HG03520 (cell line): ENCODE results near the gene MYOT.
A peak's percentile ranks its signal among the peaks of the same experiment; 100 is the strongest.
"Not testable (repeated sequence)": the region's sequence is repeated elsewhere in the genome, so short reads cannot be mapped to it uniquely, and the experiment has no call there.

Source experiments
- ATAC-seq: cut with Tn5 transposase; IDR thresholded peaks from one replicate; pipeline ENCODE4 v1.9.1; 2021; ENCODE audit warnings: mild to moderate bottlenecking, moderate library complexity; ENCODE audit not compliant: unreplicated experiment

Gene MYOT

DNA sequence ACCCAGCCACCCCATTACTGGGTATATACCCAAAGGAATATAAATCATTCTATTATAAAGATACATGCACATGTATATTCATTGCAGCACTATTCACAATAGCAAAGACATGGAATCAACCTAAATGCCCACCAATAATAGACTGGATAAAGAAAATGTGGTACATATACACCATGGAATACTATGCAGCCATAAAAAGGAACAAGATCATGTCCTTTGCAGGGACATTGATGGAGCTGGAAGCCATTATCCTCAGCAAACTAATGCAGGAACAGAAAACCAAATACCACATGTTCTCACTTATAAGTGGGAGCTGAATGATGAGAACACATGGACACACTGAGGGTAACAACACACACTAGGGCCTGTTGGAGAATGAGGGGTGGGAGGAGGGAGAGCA, 14.5 kb upstream of the MYOT start:
- not testable (repeated sequence) for ATAC-seq

DNA sequence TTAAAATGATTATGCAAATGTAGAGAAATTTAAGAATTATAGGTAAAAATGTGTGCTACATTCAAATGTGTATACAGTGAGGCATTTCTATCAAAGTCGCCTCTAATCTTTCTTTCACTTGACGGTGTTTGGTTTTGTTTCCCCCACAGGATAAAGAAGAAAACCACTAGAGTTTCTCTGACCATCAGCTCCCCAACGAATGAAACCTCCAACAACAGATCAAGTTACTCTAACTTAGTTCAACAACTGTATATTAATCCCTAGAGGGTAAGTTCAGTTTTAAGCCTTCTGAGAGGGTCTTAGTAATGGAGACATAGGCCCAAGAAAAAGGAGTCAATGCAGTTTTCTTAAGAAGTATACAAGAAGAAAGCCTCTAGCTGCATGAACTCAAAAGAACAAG, 11.5 kb upstream of the MYOT start:
- ATAC-seq = no peak

DNA sequence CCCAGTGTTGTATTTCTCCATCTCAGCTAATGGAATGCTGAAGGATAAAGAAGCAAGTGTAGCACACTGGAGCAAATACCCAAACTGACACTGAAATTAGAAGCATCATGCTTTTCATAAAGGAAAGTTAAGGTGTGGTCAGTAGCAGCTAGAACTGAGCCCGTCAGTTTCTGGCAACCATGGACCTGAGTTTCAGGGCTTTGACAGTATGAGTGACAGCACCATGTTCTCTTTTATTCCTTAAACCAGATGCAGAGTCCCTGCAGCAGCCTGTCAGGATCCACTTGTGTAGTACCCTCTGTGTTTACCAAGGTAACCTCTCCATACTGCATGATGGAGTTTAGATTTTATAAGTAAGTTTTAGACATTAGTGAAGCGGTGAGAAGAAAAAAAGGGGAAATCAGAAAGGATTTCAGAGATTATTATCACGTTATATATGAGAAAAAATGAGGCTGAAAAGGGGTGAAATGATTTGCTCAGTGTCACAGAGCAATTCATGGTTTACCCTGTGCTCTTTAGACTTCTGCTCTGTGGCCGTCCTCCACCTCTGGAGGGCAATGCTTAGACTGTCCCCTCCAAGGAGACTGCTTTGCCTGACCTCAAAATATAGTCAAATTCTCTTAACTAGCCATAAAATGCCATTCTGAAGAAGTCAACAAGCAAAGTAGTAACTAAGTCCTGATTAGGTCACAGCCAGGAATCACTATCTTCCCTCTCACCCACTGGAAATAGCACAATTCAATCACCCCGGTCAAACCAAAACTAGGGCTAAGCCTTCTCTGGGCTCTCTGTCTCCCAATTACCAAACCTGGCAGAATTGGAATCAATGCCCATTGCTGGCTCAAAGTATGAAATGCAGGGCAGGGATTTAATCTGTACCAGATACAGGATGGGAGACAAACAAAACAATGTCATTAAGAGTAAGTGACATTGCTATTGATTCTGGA, 10.5 kb upstream of the MYOT start:
- no peak for ATAC-seq

DNA sequence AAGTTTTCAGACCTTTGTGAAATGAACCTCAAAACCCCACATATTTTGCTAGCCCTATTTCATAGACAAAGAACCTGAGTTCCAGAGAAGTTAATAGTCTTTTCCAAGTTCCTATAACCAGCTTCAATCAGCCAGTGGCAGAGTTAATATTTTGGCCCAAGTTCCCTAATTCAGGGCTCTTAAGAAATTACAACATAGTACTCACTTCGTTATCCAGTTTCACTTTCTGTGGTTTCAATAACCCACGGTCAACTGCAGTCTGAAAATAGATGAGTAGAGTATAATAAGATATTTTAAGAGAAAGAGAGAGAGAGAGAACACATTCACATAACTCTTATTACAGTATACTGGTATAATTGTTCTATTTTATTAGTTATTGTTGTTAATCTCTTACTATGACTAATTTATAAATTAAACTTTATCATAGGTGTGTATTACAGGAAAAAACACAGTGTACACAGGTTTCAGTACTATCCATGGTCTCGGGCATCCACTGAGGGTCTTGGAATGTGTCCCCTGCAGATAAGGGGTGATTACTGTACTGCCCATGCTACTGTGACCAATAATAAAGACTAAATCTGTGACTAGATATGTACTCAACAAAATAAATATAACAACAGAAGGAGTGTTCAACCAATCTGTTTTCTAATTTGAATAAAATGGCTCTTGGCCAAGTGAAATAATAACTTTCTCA, 9.3 kb upstream of the MYOT start:
- ATAC-seq = peak; percentile 86

DNA sequence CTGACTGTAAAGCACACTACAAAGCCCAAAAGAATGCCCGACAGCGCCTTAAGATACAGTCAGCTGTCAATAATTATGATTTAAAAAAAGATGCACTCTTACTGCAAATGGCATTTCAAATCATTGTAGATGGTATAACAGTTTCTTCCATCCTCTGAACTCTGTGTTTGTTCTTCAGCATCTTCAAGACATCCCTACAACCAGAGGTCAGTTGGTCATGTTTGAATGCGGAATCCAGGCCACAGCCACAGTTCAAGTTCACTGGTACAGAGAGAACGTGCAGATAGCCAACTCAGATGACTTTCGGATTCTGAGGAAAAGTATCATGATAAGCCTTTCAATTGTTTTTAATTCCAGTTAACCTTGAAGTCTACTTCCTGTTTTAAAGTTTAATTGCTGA, 8.7 kb upstream of the MYOT start:
- no peak for ATAC-seq

DNA sequence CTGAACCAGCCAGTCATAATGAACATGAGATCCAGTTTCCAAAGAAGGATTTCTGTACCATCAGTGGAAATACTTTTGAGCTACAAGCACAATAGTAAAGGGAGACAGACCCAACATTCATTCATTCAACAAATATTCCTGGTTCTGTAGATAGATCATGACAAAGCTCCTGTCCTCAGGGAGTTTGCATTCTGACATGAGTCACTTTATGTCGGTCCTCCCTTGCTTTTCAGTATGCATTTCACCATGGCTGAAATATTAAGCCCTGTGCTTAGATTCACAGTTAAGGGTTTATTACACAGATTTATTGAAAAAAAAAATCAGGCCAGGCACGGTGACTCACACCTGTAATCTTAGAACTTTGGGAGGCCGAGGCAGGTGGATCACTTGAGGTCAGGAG, 5.4 kb upstream of the MYOT start:
- no peak for ATAC-seq

DNA sequence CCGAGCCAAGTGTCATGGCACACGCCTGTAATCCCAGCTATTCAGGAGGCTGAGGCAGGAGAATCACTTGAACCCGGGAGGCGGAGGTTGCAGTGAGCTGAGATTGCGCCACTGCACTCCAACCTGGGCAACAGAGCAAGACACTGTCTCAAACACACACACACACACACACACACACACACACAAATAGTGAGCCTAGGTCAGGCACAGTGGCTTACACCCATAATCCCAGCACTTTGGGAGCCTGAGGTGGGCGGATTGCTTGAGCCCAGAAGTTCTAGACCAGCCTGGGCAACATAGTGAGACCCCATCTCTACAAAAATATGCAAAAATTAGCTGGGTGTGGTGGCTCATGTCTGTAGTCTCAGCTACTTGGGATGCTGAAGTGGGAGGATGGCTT, 4.0 kb upstream of the MYOT start:
- not testable (repeated sequence) for ATAC-seq

DNA sequence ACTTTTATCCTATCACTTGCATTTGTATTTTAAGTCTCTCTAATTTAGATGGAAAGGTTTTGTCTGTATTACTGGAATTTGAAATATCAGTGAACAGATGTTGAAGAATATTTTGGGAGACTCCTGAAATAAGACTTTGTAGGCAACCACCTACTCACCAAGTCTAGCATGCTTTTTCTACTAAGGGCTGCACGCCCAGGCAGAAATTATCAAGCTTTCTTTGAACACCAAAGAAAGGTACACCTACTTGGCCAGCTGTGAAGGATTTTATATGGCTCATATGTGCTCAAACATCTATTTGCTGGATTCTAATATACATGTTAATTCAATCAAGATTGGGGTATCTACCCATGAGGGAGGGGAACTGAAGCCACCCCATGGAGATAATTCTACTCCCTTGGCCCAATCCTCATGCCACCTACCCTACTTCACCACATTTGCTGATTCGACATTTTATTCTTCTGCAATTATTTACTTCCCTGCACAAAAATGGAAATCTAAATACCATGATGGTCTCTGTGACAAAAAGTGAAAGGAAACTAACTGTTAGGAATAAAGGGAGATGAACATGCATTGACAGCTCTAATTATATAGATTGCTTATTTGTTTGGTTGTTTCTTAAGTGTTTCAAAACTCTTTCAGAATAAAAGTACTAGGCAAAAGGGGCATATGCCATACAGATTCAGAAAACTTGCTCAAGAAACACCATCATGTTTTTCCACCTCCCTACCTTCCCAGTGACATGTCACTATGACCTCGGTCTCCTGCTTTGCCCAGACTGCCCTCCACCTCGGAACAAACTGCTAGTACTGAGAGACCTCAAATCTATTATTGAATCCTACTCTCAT, 895 bp upstream of the MYOT start:
- no peak for ATAC-seq

DNA sequence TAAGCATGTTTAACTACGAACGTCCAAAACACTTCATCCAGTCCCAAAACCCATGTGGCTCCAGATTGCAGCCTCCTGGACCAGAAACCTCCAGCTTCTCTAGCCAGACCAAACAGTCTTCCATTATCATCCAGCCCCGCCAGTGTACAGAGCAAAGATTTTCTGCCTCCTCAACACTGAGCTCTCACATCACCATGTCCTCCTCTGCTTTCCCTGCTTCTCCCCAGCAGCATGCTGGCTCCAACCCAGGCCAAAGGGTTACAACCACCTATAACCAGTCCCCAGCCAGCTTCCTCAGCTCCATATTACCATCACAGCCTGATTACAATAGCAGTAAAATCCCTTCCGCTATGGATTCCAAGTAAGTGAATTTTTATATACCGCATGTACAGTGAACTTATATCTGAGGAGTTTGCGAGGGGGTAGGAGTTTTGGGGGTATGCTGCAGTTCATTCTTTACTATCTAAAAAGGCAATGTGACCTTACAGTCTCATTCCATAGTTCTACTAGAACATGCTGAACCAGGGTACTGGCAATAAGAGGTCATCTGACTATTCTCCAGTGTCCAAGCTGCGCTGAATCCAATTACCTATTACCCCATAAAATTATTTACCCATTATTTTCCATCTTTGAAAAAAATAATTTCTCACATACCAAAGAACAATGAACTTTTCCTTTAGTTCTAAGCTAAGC, 3.1 kb downstream of the MYOT start:
- no peak for ATAC-seq

DNA sequence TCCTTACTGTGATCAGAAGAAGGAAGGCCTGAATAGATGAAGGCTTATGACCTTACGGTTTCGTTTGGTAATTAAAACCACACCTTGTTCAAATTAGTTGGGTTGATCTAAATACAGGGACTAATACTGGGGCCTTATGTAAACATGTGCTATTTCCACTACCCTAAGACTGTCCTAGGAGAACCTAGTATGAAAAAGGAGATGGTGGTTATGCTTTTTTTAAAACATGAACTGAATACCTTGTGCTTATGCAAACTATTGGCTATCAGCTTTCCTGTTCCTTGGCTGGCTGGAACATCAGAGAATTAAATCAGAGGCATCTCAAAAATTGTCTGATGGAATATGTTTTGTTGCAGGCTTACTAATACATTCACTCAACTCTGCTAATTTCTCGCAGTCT, 3.9 kb downstream of the MYOT start:
- ATAC-seq = no peak

DNA sequence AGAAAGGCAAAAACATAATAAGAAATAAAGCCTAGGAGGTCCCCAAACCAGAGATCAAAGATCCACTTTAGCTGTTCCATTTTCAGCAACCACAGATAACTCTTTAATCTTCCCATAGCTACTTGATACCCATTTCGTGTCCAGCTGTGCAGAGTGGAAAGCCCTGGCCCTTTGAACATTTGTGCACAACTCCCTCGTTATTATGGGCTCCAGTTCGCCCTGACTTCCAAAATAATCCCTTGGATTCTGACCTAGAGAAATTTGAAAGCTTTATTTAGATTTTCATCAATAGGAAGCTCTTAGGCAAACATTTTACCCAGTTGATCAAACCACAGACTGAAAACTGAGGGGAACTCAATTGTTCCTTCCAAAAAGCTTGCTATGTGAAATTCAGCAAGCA, 4.8 kb downstream of the MYOT start:
- ATAC-seq = no peak

DNA sequence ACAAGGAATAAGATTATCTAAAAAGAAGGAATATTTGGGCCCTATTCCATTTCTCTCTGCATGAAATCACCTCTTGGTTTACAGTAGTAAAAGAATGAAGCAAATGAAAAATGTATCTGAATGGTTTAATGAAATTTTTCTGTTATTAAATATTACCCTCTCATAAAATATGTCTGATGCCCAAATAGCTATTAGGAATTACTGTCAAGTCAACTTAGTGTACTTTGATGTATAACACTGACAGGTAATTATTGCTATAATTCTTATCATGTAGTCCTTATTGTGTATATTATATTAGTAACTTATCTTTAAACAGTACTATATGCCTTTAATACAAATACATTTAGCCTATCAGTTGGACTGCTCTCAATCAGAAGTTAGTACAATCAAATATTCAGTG, 8.4 kb downstream of the MYOT start:
- ATAC-seq = no peak

DNA sequence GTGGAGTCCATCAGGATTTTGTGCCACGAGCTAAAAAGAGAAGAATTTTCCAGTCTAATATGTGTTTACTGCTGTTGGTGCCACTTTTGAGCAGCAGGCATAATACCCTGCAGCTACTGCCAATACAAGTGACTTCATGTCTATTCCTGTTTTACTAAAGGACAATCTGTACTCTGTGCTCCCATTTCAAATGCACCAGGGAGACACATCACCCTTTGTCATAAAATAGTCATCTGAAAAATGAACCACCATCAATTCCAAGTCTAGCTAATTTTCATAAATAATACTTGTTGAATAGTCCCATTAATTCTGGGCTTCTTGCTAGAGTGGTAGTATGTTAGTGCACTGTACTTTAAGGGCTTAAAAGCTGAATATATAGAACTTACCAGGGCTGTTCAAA, 12.7 kb downstream of the MYOT start:
- no peak for ATAC-seq

DNA sequence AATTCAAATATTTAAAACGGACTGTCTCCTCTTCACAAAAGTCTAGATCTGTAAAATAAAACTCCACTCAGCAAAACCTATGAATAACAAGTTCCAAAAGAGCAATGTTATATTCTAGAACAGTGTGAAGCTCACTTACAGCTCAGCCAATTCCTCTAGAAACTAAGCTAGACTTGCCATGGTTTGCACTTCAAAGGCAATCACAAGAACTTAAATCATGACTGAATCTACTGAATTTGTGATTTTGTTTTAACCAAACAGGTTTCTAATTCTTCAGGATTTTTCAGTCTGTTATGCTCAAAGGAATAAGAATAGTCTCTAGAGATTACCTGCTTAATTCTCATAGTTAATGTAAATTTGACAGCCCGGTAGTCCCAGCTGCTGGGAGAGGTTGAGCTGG, 20.2 kb downstream of the MYOT start:
- no peak for ATAC-seq

DNA sequence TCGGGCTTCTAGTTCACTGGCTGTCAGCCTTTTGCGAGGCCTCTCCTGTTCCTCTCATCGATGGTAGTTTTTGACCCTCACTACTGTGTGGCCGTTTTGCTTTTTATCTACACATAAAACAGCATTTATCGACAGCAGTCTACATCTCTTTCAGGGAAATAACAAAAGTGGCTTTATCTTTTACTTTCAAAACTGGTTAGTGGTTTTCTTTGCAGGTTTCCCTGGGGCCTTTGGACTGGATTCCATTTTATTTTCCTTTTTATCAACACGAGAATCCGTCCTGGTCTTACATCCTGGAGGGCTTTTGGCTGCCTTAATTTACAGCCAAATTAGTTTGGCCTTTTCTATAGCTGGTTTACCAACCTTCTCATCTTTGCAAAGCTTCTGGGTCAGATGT, 20.8 kb downstream of the MYOT start:
- ATAC-seq = no peak

DNA sequence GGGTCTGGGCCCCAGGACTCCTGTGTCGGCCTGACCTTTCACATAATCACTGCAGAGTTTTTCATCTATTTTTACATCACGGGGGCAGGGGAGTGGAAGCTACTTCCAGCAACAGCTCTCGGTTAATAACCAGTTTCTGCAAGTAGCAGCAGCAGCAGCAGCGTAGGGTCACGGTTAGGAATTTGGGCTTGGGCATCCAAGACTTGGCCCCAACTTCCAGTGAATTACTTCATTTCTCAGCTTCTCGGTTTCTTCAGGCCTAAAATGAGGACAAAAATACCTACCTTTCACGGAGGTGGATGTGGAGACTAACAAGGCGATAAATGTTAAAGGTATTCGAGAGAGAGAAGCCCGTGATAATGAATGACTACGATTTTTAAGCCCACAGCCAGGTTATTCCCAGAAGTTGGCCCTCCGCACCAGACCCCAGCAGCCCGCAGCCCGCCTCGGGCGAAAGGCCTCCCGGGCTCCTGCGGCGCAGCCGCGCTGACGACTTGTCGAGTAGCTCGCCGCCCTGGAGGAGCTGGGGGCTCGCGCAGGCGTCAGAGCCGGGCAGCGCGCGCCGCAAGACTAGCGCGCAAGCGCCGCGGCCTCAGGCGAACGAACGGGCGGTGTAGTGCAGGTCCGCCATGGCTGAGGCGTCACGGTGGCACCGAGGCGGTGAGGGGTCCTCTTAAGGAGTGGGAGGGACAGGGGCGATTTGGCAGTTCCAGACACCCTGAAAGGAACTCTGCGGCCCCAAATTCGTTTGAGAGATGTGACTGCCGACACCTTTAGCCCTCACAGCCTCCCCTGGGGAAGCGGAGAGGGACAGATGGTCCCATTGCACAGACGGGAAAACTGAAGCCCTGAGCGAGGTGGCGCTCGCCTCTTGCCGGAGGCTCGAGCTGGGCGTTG, 21.5 kb downstream of the MYOT start, which contains the start of gene PKD2L2:
Gene PKD2L2 (plus strand): TSS at position 595 of the 897 bp plus-strand sequence. CDS start 35 bp downstream, at position 630.
- peak; percentile 91 for ATAC-seq

DNA sequence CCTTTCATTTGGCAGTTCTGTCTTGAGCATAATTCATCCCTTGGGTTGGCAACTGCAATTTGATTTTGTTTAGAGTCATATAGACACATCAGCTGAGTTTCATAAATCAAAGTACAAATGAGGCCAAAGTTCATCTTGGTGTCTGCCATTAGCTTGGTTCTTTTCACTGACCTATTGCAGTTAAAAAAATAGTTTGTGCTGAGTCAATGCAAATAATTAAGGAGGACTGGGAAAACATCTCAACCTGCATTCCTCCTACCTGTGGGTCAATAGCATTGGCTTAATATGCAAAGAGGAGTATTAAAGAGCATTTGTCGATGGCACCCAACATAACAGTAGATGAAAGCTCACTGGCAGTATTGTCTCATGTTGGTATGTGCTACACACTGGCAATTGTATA, 23.2 kb downstream of the MYOT start:
- no peak for ATAC-seq

DNA sequence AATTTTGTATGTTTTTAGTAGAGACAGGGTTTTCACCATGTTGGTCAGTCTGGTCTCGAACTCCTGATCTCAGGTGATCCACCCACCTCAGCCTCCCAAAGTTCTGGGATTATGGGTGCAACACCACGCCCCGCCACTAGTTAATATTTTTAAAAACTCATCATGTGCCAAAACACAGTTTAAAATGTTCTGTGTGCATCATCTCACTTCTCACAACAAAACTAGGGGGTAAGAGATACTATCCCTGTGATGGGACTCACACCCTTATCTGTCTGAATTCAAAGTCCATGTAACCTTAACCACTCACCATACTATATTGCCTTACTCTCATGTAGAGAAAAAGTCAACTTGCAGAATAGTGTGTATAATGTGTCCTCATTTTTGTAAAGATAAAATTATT, 24.2 kb downstream of the MYOT start:
- no peak for ATAC-seq

DNA sequence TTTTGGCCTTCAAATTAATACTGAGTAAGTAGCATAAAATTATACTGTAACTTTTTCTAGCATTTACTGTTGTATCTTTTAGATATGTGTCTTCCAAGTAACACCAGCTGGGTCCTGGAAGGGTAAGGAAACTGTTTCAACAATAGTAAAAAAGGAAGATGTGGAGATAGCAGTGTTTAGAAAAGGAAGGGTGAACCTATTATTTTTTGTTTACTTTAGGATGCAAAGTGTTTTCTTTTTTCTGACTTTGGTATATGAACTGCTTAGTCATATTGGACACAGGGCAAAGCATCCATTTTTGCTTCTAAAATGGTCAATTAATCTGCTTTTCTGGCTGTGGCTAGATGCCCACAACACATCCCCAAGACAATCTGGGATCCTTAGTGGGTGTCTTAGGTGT, 26.9 kb downstream of the MYOT start:
- no peak for ATAC-seq

DNA sequence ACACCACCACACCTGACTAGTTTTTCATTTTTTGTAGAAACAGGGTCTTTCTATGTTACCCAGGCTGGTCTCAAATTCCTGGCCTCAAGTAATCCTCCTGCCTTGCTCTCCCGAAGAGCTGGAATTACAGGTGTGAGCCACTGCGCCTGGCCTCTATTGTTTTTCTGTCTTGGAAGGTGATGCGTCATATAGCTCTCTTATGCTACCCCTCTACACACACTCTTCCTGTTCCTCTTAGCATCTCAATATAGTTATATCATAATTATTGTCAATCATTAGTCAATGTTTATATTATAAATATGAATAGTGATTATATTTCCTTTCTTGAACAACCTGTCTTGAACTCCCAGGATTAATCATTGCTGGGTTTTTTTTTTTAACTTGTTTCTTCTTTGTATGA, 28.9 kb downstream of the MYOT start:
- no peak for ATAC-seq
